ENCODE measurements around the gene KANK2.

KANK2 gene

GRCh38 chr19:11152318-11153062 is 44.9 kb downstream of the KANK2 start:
- peak overlapping the region; percentile 48 to 68 (median 52) for H3K4me3 Mint-ChIP-seq
- H3K27me3 Mint-ChIP-seq (ENCODE audit: low read depth): no peaks in the 10 kb centered on the region
- no peak for TF ChIP-seq CTCF (IDR thresholded peaks at IDR 0.05; ENCODE audit: unreplicated experiment in 3 of 3)
- H3K9me3 Mint-ChIP-seq: no peaks in the 10 kb centered on the region
- H3K36me3 Mint-ChIP-seq (ENCODE audit: low read depth): peaks cover 4% of the 10 kb centered on the region
- H3K4me1 Mint-ChIP-seq: peaks cover 33% of the 10 kb centered on the region
- peak overlapping the region; percentile 87 to 93 (median 93) for H3K27ac Mint-ChIP-seq

GRCh38 chr19:11151181-11151580 is 46.2 kb downstream of the KANK2 start:
- Mint-ChIP-seq H3K9me3 (no peaks in the 10 kb centered on the region), H3K4me1 (peaks cover 28% of the 10 kb centered on the region), H3K36me3 (ENCODE audit: low read depth) (peaks cover 8% of the 10 kb centered on the region), H3K27ac (peak overlapping the region; percentile 96 to 99 (median 98)), H3K27me3 (ENCODE audit: low read depth) (no peaks in the 10 kb centered on the region), H3K4me3 (peak overlapping the region; percentile 21 to 73 (median 39))
- TF ChIP-seq CTCF (IDR thresholded peaks at IDR 0.05; ENCODE audit: unreplicated experiment in 3 of 3): no peak

- Mint-ChIP-seq H3K27me3 (ENCODE audit: low read depth) (no peaks in the 10 kb centered on the region), H3K36me3 (ENCODE audit: low read depth) (peaks cover 17% of the 10 kb centered on the region), H3K4me1 (peaks cover 22% of the 10 kb centered on the region), H3K9me3 (no peaks in the 10 kb centered on the region), H3K27ac (peak overlapping the region; percentile 28 to 72 (median 70)), H3K4me3 (no peak overlapping the region)
- no peak for TF ChIP-seq CTCF (IDR thresholded peaks at IDR 0.05; ENCODE audit: unreplicated experiment in 3 of 3)
Observed at GRCh38 chr19:11148001-11148400, 49.3 kb downstream of the KANK2 start.

- TF ChIP-seq CTCF (IDR thresholded peaks at IDR 0.05; ENCODE audit: unreplicated experiment in 3 of 3): no peak
- Mint-ChIP-seq H3K4me1 (peaks cover 13% of the 10 kb centered on the region), H3K36me3 (ENCODE audit: low read depth) (peaks cover 12% of the 10 kb centered on the region)
Observed at GRCh38 chr19:11145536-11145924, 51.8 kb downstream of the KANK2 start.

GRCh38 chr19:11142528-11143171 is 54.7 kb downstream of the KANK2 start:
- no peak for TF ChIP-seq CTCF (IDR thresholded peaks at IDR 0.05; ENCODE audit: unreplicated experiment in 3 of 3)
- Mint-ChIP-seq H3K27ac (peak overlapping the region; percentile 97 to 99 (median 98)), H3K4me3 (peak overlapping the region in 2 of 3 experiments; percentile 26 to 34), H3K4me1 (peaks cover 29% of the 10 kb centered on the region), H3K27me3 (ENCODE audit: low read depth) (peaks cover 3% of the 10 kb centered on the region), H3K36me3 (ENCODE audit: low read depth) (peaks cover 12% of the 10 kb centered on the region), H3K9me3 (no peaks in the 10 kb centered on the region)

More at GRCh38 chr19:11145536-11145924, 51.8 kb downstream of the KANK2 start:
- H3K4me3 Mint-ChIP-seq: no peak overlapping the region
- no peaks in the 10 kb centered on the region for H3K9me3 Mint-ChIP-seq
- no peaks in the 10 kb centered on the region for H3K27me3 Mint-ChIP-seq (ENCODE audit: low read depth)
- peak overlapping the region; percentile 88 to 92 (median 90) for H3K27ac Mint-ChIP-seq
